Cerebellar nuclear complex (tissue), 1 donor: ENCODE results near the gene AMBP.

Experiments used
- DNase-seq, 2 experiments: peaks; one replicate each; lab custom pipeline; 2025; lab: John Stamatoyannopoulos, UW

AMBP gene

DNA sequence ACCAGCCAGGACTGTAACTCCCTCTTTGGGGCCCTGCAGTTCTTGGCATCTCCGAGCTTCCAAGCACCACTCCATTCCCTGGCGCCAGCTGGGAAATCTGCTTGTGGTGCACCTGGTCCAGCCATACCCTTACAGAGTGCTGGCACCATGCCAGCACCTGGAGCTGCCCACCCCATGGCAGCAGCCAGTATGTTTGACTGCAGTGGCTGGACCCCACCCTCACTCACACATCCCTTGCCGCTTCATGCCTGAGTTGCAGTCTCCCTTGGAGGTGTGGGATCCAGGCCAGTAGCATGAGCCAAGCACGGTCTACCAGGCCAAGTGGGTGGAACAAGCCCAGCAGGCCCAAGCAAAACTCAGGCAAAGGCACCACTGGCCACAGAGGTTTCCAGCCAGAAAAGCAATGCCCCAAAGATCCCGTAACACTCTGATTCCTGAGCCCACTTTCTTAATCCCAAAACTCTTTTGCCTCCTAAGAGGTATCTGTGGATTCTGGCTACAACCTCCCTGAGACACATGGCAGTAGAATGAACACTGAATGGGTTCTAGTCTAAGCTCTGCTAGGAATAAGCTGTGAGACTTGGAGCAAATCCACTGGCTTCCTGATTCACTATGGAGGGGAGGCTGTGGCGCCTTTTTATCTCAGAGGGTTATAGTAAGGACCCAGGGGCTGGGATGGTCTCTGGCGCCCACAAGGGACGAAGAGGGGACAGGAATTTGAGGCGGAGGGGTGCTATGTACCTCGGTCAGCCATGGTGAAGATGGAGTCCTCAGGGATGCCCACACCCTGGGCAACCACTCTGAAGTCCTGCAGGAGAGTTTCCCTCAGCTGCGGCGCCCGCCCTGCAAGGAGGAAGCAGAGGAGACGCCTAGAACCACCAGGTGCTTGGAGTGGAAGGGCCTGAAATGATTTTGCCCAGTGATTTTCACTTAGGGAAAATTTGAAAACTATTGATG is 5.6 kb downstream of the AMBP start:
- DNase-seq, result peak; percentile 36 to 57

DNA sequence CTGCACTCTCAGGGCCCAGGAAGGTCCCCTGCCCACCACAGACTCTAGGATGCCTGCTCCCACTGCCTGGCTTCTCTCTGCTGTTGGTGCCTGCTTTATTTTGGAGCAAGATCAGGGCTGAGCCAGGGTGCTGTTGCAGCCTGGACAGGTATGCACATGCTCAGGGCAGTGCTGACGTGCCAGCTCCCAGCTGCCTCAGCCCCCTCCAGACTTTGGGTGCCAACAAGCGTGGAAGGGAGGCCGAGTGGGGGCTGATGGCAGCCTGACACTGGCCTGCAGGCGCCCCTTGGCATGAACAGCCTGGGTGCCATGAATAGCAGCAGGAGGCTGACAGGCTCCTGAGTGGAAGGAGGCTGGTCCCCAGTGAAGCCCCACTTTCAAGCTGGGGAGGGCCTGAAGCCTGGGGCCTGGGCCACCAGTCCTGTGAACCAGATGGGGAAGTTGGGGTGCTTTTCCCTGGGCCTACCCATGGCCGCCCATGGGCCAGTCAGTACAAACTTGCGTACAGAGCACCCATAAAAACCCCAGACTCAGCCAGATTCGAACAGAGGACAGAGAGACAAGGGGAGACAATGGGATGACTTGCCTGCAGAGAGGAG is 6.8 kb downstream of the AMBP start:
- no peak for DNase-seq

DNA sequence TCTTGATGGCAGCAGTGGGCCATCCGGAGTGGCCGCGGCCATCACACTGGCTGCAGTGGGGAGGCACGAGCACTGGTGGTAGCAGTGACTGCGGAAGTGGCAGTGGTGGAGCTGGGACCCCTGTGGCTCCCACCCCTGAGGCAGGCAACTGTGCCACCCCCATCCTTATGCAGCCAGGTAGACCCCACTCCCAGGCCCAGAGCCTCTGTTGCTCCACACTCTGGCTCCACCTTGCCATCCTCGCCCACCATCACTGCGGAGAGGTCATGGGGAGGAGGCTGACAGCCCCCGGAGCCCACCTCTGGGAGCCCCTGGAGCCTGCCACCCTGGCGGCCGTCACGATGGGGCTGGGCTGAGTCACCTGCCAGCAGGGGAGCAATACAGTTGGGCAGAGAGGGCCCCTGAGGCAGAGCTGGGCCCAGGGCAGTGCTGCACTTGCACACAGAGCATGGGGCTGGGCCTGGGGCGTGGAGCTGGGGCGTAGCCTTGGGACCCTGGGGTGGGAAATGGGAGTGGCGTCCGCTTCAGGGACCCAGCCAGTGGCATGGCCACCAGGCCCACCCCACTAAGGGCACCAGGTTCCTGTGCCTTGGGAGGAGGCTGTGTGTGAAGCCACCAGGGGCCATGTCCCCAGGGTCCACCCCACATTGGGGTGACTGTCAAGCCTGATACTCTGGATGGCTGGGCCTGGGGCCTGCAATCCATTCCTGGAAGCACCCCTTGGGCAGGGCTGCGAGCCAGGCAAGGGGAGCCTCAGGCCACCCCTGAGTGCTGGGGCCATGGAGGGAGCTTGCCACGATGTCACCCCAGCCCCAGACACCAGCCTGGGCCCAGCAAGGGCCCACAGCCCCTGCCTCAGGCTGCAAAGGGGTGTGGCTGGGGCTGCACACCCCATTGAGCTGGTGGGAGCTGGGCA is 7.7 kb downstream of the AMBP start:
- no peak for DNase-seq

DNA sequence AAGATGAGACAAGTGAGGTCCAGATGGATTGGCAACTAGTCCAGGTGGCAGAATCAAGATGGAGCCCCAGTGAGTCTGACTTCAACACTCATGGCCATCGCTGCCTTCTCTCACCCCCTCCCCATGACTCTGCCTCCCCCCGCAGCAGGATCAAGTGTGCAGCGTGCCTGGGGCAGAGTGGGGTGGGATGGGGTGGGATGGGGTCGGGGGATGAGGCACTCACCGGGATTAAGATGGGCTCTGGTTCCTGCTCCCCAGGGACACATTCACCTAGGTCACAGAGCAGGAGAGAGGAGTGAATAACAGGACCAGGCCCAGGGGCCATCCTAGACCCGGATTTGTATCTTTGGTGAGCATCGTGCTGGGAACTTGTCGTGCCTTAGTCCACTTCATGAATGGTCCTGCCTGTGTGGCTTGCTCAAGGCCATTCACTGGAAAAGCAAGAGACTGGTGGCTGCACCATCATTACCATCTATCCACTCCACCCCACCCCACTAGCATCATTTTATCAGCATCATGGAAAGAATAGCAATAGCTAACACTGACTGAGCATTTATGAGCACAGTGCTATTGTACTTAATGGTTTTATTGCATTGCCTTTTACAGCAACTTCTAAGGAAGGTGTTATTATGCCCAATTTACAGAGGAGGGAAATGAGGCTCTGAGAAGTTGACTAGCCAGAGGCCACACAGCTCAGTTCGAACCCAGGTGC is 8.5 kb downstream of the AMBP start:
- DNase-seq, result no peak

DNA sequence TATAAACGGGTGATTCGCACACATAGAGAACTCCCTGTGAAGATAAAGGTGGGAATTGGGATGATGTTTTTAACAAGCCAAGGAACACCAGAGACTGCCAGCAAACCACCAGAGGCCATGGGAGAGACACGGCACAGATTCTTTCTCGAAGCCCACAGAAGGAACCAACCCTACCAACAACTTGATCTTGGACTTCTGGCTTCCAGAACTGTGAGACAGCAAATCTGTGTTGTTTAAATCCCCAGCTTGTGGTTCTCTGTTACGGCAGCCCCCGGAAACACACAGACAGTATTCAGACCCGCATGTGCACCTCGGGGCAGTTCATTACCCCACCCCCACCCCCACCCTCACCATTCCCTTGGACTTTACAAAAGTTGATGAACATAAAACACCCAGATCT is 12.8 kb downstream of the AMBP start:
- no peak for DNase-seq

DNA sequence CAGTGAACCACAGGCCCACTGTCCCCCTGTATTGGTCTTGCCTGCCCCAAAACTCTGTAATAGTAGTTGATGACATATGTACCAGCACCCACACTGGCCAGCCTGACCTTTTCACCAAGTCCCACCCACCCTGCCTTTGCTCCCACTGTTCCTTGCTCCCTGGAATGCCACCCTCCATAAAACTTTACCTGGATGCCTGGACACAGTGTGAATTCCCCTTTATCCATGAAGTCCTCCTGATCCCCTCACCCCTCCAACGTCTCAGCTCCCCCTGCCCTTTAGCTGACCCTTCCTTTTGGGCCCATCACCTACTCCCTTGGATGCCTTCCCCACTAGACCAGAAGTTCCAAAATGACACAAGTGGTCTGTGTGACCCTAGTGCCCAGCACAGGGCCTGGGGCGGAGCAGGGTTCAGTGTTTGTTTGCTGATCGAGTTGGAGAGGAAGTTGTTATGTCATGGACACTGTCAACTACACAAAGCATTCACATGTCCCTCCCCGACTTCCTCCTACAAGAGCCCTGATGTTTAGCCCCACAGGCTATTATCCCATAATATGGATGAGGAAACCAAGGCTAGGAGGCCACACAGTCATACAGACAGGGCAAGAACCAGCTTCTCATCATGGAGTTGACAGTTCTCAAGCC is 16.1 kb downstream of the AMBP start:
- no peak for DNase-seq

DNA sequence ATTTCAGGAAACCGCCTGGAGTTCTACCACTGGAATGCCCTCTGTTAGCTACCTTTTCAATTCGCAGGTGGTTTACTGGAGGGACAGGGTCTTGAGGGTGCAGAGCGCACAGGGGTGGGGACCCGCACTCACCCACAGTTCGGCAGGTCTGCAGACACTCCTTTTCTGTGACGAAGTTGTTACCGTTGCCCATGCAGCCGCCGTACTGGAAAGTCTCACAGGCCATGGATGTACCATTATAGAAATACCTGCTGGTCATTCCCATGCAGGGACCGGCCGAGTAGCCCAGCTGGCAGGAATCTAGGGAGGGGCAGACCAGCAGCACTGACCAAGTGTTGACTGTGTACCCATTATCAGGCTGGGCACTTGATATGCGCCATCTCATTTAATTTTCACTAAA is 16.8 kb downstream of the AMBP start:
- DNase-seq, result no peak

DNA sequence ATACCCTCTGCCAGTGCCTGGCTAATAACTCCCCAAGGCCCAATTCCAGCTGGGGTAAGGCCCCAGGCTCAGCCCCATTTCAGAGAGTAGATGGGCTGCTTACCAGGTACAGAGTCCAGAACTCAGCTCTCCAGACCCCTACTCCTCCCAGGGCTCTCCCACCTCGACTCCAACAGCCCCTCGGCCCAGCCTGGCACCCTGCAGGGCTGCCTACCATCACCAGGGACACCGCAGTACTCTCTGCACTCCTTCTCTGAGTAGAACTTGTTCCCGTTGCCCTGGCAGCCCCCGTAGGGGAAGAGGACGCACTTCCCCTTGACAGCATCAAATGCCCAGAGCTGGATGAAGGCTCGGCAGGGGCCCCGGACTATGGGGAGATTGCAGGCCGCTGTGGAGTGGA is 17.4 kb downstream of the AMBP start:
- DNase-seq, result no peak

DNA sequence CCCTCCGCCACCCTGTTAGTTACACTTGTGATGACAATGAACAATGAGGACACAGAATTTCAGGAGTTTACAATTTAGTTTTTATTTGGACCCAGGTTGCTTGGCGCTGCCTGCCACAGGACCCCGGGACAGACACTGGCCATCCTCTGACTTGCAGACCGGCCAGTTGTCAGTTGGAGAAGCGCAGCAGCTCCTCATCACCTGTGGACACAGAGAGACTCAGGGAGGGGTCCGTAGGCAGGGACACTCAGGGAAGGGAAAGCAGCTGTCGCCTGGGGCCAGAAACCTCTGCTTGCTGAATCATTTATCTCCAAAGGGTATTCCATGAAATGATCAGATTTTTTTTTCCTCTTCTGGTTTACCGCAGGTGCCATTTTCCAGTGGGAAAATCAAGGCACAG is 18.0 kb downstream of the AMBP start:
- no peak for DNase-seq

DNA sequence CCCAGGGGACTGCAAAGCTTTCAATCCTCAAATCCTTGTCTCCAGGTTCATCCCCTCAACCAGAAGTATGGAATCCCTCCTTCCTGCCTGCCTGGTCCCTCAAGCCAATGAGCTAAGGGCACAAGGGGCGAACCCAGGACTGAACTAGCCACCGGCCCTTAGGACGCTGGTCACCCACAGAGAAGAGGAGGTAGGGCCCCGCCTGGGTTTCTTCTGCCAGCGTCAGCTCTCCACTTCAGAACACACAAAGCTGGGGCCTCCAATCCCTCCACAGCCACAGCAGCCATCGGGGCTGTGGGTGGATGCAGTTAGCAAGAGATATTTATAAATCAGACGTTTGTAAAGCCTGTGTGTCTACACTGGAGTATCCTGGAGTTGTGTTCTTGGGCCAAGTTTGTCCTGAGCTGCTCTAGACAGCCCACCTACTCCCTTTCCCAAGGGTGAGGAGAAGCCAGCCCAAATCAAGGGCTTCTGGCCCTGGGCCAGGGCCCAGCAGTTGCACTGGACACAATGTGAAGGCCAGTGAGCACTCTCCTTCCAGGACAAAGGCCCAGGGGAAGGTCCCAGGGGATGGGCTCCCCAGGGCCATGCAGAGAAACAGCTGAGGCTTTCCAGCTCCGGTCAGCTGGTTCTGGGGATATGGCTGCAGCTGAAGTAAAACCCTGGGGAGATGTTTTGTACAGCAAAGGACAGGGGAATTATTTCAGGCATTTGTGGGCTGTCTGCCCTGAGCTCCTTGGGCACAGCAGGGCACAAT is 18.9 kb downstream of the AMBP start:
- no peak for DNase-seq

DNA sequence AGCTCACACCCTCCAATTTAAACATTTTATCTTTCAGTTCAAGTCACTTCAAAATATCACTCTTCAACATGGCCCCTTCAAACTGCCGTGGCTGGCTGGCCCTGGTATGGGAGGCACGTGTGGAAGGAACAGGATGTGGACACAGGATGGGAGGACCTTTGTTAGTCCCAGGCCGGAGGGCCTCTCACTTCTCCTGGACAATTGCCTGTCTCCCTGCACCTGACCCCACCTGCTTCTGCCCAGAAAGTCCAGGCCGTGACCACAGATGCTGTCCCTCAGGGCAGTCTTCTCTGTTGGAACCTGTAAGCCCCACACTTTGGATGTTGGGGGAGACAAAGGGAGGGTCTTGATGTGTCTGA is 19.4 kb downstream of the AMBP start:
- DNase-seq, result no peak

DNA sequence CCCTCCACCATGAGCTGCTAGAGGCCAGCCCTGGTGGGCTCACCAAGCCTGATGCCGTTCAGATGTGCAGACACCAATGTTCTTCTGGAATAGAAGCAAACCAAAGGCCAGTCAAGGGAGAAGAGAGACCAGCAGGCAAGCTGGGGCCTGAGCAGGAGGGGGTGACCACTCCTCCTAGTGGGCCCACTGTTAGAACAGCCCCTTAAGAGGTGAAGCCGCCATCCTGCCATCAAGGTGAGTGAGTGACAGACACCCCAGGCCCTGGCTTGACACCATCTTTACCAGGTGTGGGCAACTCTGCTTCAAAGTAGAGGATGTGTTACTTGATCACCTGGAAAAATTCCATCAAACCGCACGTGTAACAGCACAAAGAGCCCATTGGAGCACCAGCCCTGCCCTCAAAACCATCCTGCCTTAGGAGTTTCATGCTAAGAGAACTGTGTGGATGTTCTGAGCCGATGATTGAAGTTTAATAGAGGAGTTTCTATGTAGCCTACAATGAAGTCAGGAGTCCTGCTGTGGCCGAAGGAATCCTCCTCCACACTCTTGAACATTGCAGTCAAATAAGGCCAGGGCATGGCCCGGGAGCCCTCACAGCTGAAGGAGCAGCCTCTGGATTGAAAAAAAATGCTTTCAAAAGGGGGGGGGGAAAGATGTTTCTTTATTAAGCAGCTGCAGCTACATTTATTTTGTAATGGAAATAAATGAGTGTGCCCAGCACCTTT is 20.8 kb downstream of the AMBP start:
- no peak for DNase-seq

DNA sequence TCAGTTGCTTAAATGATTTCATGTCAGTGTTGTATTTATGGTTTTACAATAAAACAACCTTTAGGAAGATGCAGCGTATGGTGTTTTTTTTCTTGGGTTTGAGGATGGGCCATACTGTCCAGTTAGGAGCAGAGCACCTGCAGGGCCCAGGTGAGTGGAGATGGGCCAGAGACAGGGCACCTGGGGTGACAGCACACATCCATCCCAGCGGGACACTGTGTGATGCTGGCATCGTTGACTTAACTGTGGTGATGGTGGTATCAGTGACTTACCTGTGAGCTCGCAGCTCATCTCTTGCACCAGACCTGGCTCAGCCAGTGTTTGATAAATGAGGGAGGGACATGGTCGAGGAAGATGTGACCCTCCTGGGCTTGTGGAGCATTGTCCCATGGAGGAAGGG is 21.6 kb downstream of the AMBP start:
- no peak for DNase-seq

DNA sequence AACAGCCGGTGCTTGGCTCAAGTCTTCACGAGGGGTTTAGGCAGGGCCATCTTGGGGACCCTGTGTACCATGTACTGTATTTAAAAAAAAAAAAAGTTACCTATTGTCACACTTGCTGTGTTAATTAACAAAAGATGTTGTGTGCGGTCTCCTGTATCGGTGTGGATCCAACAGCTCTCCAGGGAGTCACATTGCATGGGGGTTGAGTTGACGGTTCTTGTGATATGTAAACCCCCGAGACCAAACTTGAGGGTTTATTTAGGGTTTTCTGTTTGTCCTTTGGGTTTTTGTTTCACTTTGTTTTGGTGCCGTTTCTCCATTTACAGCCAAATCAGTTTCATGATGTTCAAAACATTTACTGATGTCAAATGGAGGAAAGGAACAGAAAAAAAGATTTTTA is 22.2 kb downstream of the AMBP start:
- DNase-seq, result no peak

DNA sequence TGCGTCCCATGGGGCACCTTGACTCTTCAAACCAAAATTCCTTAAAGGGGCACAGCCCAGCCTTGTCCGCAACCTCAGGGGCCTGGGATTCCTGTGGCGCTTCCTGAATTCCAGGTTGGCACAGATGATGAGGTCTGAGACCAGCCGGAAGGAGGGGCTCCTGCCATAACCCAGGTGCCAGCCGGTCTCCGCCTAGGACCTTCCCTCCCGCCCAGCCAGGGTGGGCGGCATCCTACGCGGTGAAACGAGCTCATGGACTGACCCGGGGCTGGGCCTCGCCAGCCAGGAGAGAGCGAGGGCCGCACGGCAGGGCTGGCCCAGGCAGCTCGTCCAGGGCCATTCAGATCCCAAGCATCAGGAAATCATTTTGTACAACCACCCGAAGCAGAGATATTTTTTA is 23.0 kb downstream of the AMBP start:
- no peak for DNase-seq

DNA sequence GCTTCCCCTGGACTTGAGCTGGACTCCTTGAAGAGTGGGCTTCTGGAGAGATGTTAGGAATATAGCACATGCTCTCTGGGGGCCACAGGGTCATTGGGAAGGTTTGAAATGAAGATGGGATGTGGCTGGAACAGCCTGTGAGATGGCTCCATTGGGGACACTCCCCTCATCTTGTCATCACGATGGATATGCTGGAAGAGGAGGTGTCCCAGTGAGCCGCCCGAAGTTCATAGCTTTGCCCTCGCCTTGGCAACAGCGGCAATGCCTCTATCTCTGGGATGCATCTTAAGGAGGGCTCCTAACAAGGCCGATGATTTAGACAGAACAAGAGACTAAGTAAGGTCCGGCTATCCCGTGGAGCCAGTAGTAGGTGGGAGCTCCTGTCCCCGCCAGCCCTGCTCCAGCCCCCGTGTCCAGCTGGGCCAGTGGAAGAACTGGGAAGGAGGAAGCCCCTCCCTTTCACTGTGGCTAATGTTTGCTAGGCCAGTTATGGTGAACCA is 23.9 kb downstream of the AMBP start:
- no peak for DNase-seq

DNA sequence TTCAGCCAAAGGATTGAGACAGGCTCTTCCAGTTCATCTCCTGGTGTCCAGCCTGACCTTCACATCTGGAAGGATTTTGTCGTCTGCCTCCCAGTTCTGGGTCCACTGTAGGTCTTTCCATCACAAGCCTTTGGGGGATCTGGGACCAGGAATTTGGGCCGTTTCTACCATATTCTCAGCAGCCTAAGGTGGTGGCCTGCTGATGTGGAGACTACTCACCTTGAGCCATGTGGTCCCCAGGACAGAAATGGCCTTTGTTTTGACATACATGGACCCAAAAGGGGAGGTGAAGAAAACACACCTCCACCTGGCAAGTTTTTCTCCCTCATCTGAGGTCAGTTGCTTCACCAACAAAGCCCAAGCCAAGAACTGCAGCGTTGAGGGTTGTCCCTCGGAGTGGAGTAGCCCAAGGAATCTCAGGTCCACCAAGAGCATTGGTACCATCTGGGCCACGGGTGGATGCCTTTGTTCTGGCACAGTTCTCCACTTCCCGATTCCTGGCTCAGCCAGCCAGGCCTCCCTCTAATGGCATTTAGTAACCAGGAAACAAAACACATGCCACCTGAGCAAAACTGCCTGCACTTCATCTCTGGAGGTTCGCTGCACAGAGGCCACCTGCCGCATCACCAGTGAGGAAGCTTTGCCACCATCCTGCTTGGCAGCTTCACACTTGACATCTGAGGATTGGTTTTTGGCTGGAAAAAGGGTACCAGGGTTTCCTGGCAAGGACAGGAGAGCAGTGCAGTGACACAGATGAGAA is 24.7 kb downstream of the AMBP start:
- DNase-seq, result peak; percentile 30 to 51

DNA sequence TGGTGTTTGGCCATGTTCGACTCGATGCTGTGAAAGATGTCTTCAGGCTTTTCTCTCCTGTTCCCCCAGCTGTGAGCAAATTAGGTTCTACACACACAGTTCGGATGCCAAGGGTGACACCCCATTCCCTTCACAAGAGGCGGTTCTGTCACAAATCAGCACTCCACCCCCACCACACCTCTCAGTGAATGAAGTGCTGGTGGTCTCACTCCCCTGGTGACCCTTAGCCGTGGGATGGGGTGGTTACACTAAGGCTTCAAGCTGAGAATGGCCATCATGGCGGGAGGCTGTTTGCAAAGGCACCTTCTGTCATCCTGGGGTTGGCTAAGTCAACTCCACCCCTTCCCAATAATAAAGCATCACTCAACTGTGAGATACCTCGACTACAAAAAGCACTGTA is 26.4 kb downstream of the AMBP start:
- DNase-seq, result no peak

DNA sequence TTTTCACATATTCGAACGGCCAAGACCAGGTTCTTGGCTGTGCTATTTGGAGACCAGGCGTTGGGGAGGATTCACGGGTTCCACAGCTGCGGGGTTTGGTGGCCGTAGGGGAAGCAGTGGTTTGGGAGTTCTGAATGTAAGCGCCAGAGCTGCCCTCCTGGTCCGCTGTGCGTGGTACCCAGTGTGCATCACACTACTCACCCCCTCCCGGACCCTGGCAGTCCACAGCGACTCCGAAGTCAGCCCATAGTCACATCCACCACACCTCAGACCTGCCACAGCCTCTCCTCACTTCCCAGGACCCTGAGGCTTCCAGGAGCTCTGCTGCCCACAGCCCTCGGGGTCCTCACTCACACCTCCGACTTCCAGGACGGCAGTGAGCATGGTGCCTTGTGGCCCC is 26.8 kb downstream of the AMBP start:
- DNase-seq, result no peak
